ENCODE data around the gene NWD2.
"Not testable (repeated sequence)": the region's sequence is repeated elsewhere in the genome, so short reads cannot be mapped to it uniquely, and the experiment has no call there.

NWD2 gene

GRCh38 chr4:37388681-37389365 lies 144.3 kb downstream of the NWD2 start:
- no peak for DNase-seq (ENCODE audit: low read depth in 1 of 2, low spot score in 1 of 2)
- no peak for TF ChIP-seq JUND (IDR thresholded peaks at IDR 0.05; ENCODE audit: low read depth)
- in situ Hi-C loops (cut with HindIII; ENCODE audit: low pct_unique_long_range_greater_than_20kb, low sequenced_read_pairs), result no loop called here

GRCh38 chr4:37389366-37389765 lies 144.8 kb downstream of the NWD2 start:
- in situ Hi-C loops (cut with HindIII; ENCODE audit: low pct_unique_long_range_greater_than_20kb, low sequenced_read_pairs), result no loop called here
- no peak for TF ChIP-seq JUND (IDR thresholded peaks at IDR 0.05; ENCODE audit: low read depth)
- no peak for DNase-seq (ENCODE audit: low read depth in 1 of 2, low spot score in 1 of 2)

GRCh38 chr4:37389967-37390580 lies 145.5 kb downstream of the NWD2 start:
- peak; percentile 7 to 79 for DNase-seq (ENCODE audit: low read depth in 1 of 2, low spot score in 1 of 2)
- no peak for TF ChIP-seq JUND (IDR thresholded peaks at IDR 0.05; ENCODE audit: low read depth)
- in situ Hi-C loops (cut with HindIII; ENCODE audit: low pct_unique_long_range_greater_than_20kb, low sequenced_read_pairs), result no loop called here

GRCh38 chr4:37392521-37393255 lies 148.1 kb downstream of the NWD2 start:
- DNase-seq (ENCODE audit: low read depth in 1 of 2, low spot score in 1 of 2), result peak in 1 of 2 experiments; percentile 44
- in situ Hi-C loops (cut with HindIII; ENCODE audit: low pct_unique_long_range_greater_than_20kb, low sequenced_read_pairs), result no loop called here
- no peak for TF ChIP-seq JUND (IDR thresholded peaks at IDR 0.05; ENCODE audit: low read depth)

- in situ Hi-C loops (cut with HindIII; ENCODE audit: low pct_unique_long_range_greater_than_20kb, low sequenced_read_pairs), result no loop called here
- no peak for DNase-seq (ENCODE audit: low read depth in 1 of 2, low spot score in 1 of 2)
- TF ChIP-seq JUND (IDR thresholded peaks at IDR 0.05; ENCODE audit: low read depth), result no peak
These were observed 148.8 kb downstream of the NWD2 start for GRCh38 chr4:37393321-37393720.

- no peak for TF ChIP-seq JUND (IDR thresholded peaks at IDR 0.05; ENCODE audit: low read depth)
- no peak for DNase-seq (ENCODE audit: low read depth in 1 of 2, low spot score in 1 of 2)
- in situ Hi-C loops (cut with HindIII; ENCODE audit: low pct_unique_long_range_greater_than_20kb, low sequenced_read_pairs), result no loop called here
These were observed 149.3 kb downstream of the NWD2 start for GRCh38 chr4:37393889-37394288.

- TF ChIP-seq JUND (IDR thresholded peaks at IDR 0.05; ENCODE audit: low read depth), result no peak
- DNase-seq (ENCODE audit: low read depth in 1 of 2, low spot score in 1 of 2), result no peak
- in situ Hi-C loops (cut with HindIII; ENCODE audit: low pct_unique_long_range_greater_than_20kb, low sequenced_read_pairs), result no loop called here
These were observed 153.0 kb downstream of the NWD2 start for GRCh38 chr4:37397505-37397904.

- no peak for DNase-seq (ENCODE audit: low read depth in 1 of 2, low spot score in 1 of 2)
- in situ Hi-C loops (cut with HindIII; ENCODE audit: low pct_unique_long_range_greater_than_20kb, low sequenced_read_pairs), result no loop called here
- no peak for TF ChIP-seq JUND (IDR thresholded peaks at IDR 0.05; ENCODE audit: low read depth)
These were observed 155.8 kb downstream of the NWD2 start for GRCh38 chr4:37400241-37400881.

- peak in 1 of 2 experiments; percentile 51 for DNase-seq (ENCODE audit: low read depth in 1 of 2, low spot score in 1 of 2)
- in situ Hi-C loops (cut with HindIII; ENCODE audit: low pct_unique_long_range_greater_than_20kb, low sequenced_read_pairs), result not testable (repeated sequence)
These were observed 163.6 kb downstream of the NWD2 start for GRCh38 chr4:37407938-37408826.

GRCh38 chr4:37413612-37414011 lies 169.1 kb downstream of the NWD2 start:
- DNase-seq (ENCODE audit: low read depth in 1 of 2, low spot score in 1 of 2); in situ Hi-C loops (cut with HindIII; ENCODE audit: low pct_unique_long_range_greater_than_20kb, low sequenced_read_pairs): not testable (repeated sequence)

- TF ChIP-seq JUND (IDR thresholded peaks at IDR 0.05; ENCODE audit: low read depth), result no peak
- no peak for DNase-seq (ENCODE audit: low read depth in 1 of 2, low spot score in 1 of 2)
- in situ Hi-C loops (cut with HindIII; ENCODE audit: low pct_unique_long_range_greater_than_20kb, low sequenced_read_pairs), result no loop called here
These were observed 171.4 kb downstream of the NWD2 start for GRCh38 chr4:37415845-37416369.

- in situ Hi-C loops (cut with HindIII; ENCODE audit: low pct_unique_long_range_greater_than_20kb, low sequenced_read_pairs), result no loop called here
- DNase-seq (ENCODE audit: low read depth in 1 of 2, low spot score in 1 of 2), result no peak
- no peak for TF ChIP-seq JUND (IDR thresholded peaks at IDR 0.05; ENCODE audit: low read depth)
These were observed 177.1 kb downstream of the NWD2 start for GRCh38 chr4:37421614-37422013.

All from T47D (cell line).